ENCODE results near the gene RPS15.
"Not testable (repeated sequence)": the region's sequence is repeated elsewhere in the genome, so short reads cannot be mapped to it uniquely, and the experiment has no call there.

The RPS15 gene

GRCh38 chr19:1420085-1420484 is 18.1 kb upstream of the RPS15 start:
- not testable (repeated sequence) for DNase-seq (ENCODE audit: low read depth in 2 of 2)

GRCh38 chr19:1420590-1420989 is 17.6 kb upstream of the RPS15 start:
- no peak for DNase-seq (ENCODE audit: low read depth in 2 of 2)

- no peak for DNase-seq (ENCODE audit: low read depth in 2 of 2)
Observed at GRCh38 chr19:1421218-1421957, 16.8 kb upstream of the RPS15 start.

GRCh38 chr19:1421958-1422305 is 16.3 kb upstream of the RPS15 start:
- no peak for DNase-seq (ENCODE audit: low read depth in 2 of 2)

GRCh38 chr19:1422360-1422759 is 15.8 kb upstream of the RPS15 start:
- no peak for DNase-seq (ENCODE audit: low read depth in 2 of 2)

- DNase-seq (ENCODE audit: low read depth in 2 of 2) = no peak
Observed at GRCh38 chr19:1422943-1423342, 15.3 kb upstream of the RPS15 start.

- DNase-seq (ENCODE audit: low read depth in 2 of 2) = no peak
Observed at GRCh38 chr19:1423436-1424191, 14.6 kb upstream of the RPS15 start.

GRCh38 chr19:1424192-1424955 is 13.8 kb upstream of the RPS15 start:
- no peak for DNase-seq (ENCODE audit: low read depth in 2 of 2)

GRCh38 chr19:1425102-1425837 is 12.9 kb upstream of the RPS15 start:
- no peak for DNase-seq (ENCODE audit: low read depth in 2 of 2)

GRCh38 chr19:1425902-1426301 is 12.3 kb upstream of the RPS15 start:
- no peak for DNase-seq (ENCODE audit: low read depth in 2 of 2)

GRCh38 chr19:1426736-1427135 is 11.5 kb upstream of the RPS15 start:
- no peak for DNase-seq (ENCODE audit: low read depth in 2 of 2)

- DNase-seq (ENCODE audit: low read depth in 2 of 2) = no peak
Observed at GRCh38 chr19:1427221-1427920, 10.8 kb upstream of the RPS15 start.

- no peak for DNase-seq (ENCODE audit: low read depth in 2 of 2)
Observed at GRCh38 chr19:1428738-1429391, 9.3 kb upstream of the RPS15 start.

- no peak for DNase-seq (ENCODE audit: low read depth in 2 of 2)
Observed at GRCh38 chr19:1429750-1430149, 8.4 kb upstream of the RPS15 start.

- DNase-seq (ENCODE audit: low read depth in 2 of 2) = no peak
Observed at GRCh38 chr19:1430246-1430645, 8.0 kb upstream of the RPS15 start.

GRCh38 chr19:1431759-1432506 is 6.3 kb upstream of the RPS15 start:
- no peak for DNase-seq (ENCODE audit: low read depth in 2 of 2)

GRCh38 chr19:1432507-1432887 is 5.7 kb upstream of the RPS15 start:
- DNase-seq (ENCODE audit: low read depth in 2 of 2) = no peak

GRCh38 chr19:1433119-1434039 is 4.8 kb upstream of the RPS15 start:
- DNase-seq (ENCODE audit: low read depth in 2 of 2) = no peak

GRCh38 chr19:1434040-1434366 is 4.2 kb upstream of the RPS15 start:
- DNase-seq (ENCODE audit: low read depth in 2 of 2) = no peak

Data from stimulated activated CD4-positive, alpha-beta T cell treated with anti-CD3 and anti-CD28 coated beads, Interleukin-12 subunit alpha, Interleukin-12 subunit beta, amount 100 ng/mL, for 24 hours (primary cell).